GM21786 (cell line): Measurements from ENCODE around the gene CELSR1.

ENCODE experiments used
- ATAC-seq: cut with Tn5 transposase; IDR thresholded peaks from one replicate; pipeline ENCODE4 v1.9.1; 2021; ENCODE audit not compliant: unreplicated experiment

The CELSR1 gene

GRCh38 chr22:46551996-46552395 lies 14.6 kb upstream of the CELSR1 start:
- no peak for ATAC-seq

- no peak for ATAC-seq
Measured at GRCh38 chr22:46551321-46551720, 13.9 kb upstream of the CELSR1 start.

GRCh38 chr22:46549971-46550641 lies 12.7 kb upstream of the CELSR1 start:
- ATAC-seq = no peak

- no peak for ATAC-seq
Measured at GRCh38 chr22:46549563-46549840, 12.1 kb upstream of the CELSR1 start.

- ATAC-seq = no peak
Measured at GRCh38 chr22:46547883-46548244, 10.4 kb upstream of the CELSR1 start.

- no peak for ATAC-seq
Measured at GRCh38 chr22:46547179-46547882, 9.9 kb upstream of the CELSR1 start.

GRCh38 chr22:46546466-46547178 lies 9.2 kb upstream of the CELSR1 start:
- ATAC-seq = no peak

GRCh38 chr22:46545086-46545792 lies 7.8 kb upstream of the CELSR1 start:
- no peak for ATAC-seq

- no peak for ATAC-seq
Measured at GRCh38 chr22:46542011-46542985, 4.9 kb upstream of the CELSR1 start.

- no peak for ATAC-seq
Measured at GRCh38 chr22:46541536-46541935, 4.1 kb upstream of the CELSR1 start.

GRCh38 chr22:46540874-46541273 lies 3.5 kb upstream of the CELSR1 start:
- ATAC-seq = no peak

GRCh38 chr22:46539169-46539568 lies 1.7 kb upstream of the CELSR1 start:
- no peak for ATAC-seq

- ATAC-seq = no peak
Measured at GRCh38 chr22:46538814-46539160, 1.4 kb upstream of the CELSR1 start.

GRCh38 chr22:46537946-46538813 lies 760 bp upstream of the CELSR1 start:
- no peak for ATAC-seq

- ATAC-seq = no peak
Measured at GRCh38 chr22:46536537-46537224, 739 bp downstream of the CELSR1 start.

- no peak for ATAC-seq
Measured at GRCh38 chr22:46535876-46536536, 1.4 kb downstream of the CELSR1 start.

GRCh38 chr22:46534901-46535630 lies 2.4 kb downstream of the CELSR1 start:
- ATAC-seq = no peak

- ATAC-seq = no peak
Measured at GRCh38 chr22:46534177-46534776, 3.1 kb downstream of the CELSR1 start.
